ENCODE results near the gene THSD7B.

Gene THSD7B

GRCh38 chr2:137187216-137187615 is 421.9 kb downstream of the THSD7B start:
- DNase-seq (ENCODE audit: low spot score) = no peak
- no peak for TF ChIP-seq CTCF (IDR thresholded peaks at IDR 0.05; ENCODE audit: extremely low read depth, missing control alignments)

- DNase-seq (ENCODE audit: low spot score) = no peak
- no peak for TF ChIP-seq CTCF (IDR thresholded peaks at IDR 0.05; ENCODE audit: extremely low read depth, missing control alignments)
Measured at GRCh38 chr2:137190411-137191195, 425.3 kb downstream of the THSD7B start.

- no peak for TF ChIP-seq CTCF (IDR thresholded peaks at IDR 0.05; ENCODE audit: extremely low read depth, missing control alignments)
- no peak for DNase-seq (ENCODE audit: low spot score)
Measured at GRCh38 chr2:137192366-137193310, 427.3 kb downstream of the THSD7B start.

GRCh38 chr2:137193401-137193800 is 428.1 kb downstream of the THSD7B start:
- DNase-seq (ENCODE audit: low spot score) = no peak
- TF ChIP-seq CTCF (IDR thresholded peaks at IDR 0.05; ENCODE audit: extremely low read depth, missing control alignments) = no peak

GRCh38 chr2:137194111-137194510 is 428.8 kb downstream of the THSD7B start:
- DNase-seq (ENCODE audit: low spot score) = no peak
- TF ChIP-seq CTCF (IDR thresholded peaks at IDR 0.05; ENCODE audit: extremely low read depth, missing control alignments) = no peak

- TF ChIP-seq CTCF (IDR thresholded peaks at IDR 0.05; ENCODE audit: extremely low read depth, missing control alignments) = no peak
- DNase-seq (ENCODE audit: low spot score) = no peak
Measured at GRCh38 chr2:137199751-137200150, 434.4 kb downstream of the THSD7B start.

- DNase-seq (ENCODE audit: low spot score) = no peak
- TF ChIP-seq CTCF (IDR thresholded peaks at IDR 0.05; ENCODE audit: extremely low read depth, missing control alignments) = no peak
Measured at GRCh38 chr2:137202318-137202717, 437.0 kb downstream of the THSD7B start.

Data from GM20000 (cell line).